Measurements from ENCODE around the gene PLXNB3. TPM values are rescaled to one million over a fixed set of nuclear protein-coding genes. Genes with fewer than 3 reads are reported as not detected.
"Not testable (repeated sequence)": the region's sequence is repeated elsewhere in the genome, so short reads cannot be mapped to it uniquely, and the experiment has no call there.

PLXNB3 gene
- total RNA-seq, 4 donors from 2014 or later, result 2.7 to 25.6 (median 7.6) TPM

- peaks cover 0 to 13% (median 0%) of the 10 kb centered on the region in 4 donors for H3K4me1 ChIP-seq
- no peak for TF ChIP-seq POLR2A (IDR thresholded peaks at IDR 0.05)
- TF ChIP-seq CTCF (IDR thresholded peaks at IDR 0.05), result no peak
- no peak overlapping the region for H3K27ac ChIP-seq
- no peaks in the 10 kb centered on the region for H3K9me3 ChIP-seq
- H3K4me3 ChIP-seq, result no peak overlapping the region
- no peak for DNase-seq
- no peaks in the 10 kb centered on the region for H3K27me3 ChIP-seq
- no peaks in the 10 kb centered on the region for H3K36me3 ChIP-seq
Measured at GRCh38 chrX:153746359-153746758, 17.7 kb upstream of the PLXNB3 start.

- H3K36me3 ChIP-seq, DNase-seq, H3K27ac ChIP-seq, H3K4me3 ChIP-seq, H3K27me3 ChIP-seq, H3K9me3 ChIP-seq: not testable (repeated sequence)
- H3K4me1 ChIP-seq, result peaks cover 0 to 13% (median 0%) of the 10 kb centered on the region in 4 donors
Measured at GRCh38 chrX:153746991-153747390, 17.1 kb upstream of the PLXNB3 start.

- not testable (repeated sequence) for H3K4me1 ChIP-seq, H3K4me3 ChIP-seq, H3K36me3 ChIP-seq, H3K27ac ChIP-seq, H3K9me3 ChIP-seq, DNase-seq, H3K27me3 ChIP-seq
Measured at GRCh38 chrX:153749017-153749416, 15.0 kb upstream of the PLXNB3 start.

- no peaks in the 10 kb centered on the region for H3K27me3 ChIP-seq
- no peak overlapping the region for H3K4me3 ChIP-seq
- no peaks in the 10 kb centered on the region for H3K36me3 ChIP-seq
- H3K9me3 ChIP-seq, result no peaks in the 10 kb centered on the region
- no peak for TF ChIP-seq POLR2A (IDR thresholded peaks at IDR 0.05)
- no peak for TF ChIP-seq CTCF (IDR thresholded peaks at IDR 0.05)
- no peak overlapping the region for H3K27ac ChIP-seq
- no peak for DNase-seq
- H3K4me1 ChIP-seq, result no peaks in the 10 kb centered on the region
Measured at GRCh38 chrX:153750127-153750774, 13.8 kb upstream of the PLXNB3 start.

- Histone ChIP-seq H3K4me3 (no peak overlapping the region), H3K27ac (no peak overlapping the region), H3K9me3 (no peaks in the 10 kb centered on the region), H3K27me3 (no peaks in the 10 kb centered on the region), H3K36me3 (no peaks in the 10 kb centered on the region), H3K4me1 (no peaks in the 10 kb centered on the region)
- no peak for TF ChIP-seq POLR2A (IDR thresholded peaks at IDR 0.05)
- TF ChIP-seq CTCF (IDR thresholded peaks at IDR 0.05), result no peak
- DNase-seq, result no peak
Measured at GRCh38 chrX:153755136-153755535, 8.9 kb upstream of the PLXNB3 start.

- Histone ChIP-seq H3K9me3 (no peaks in the 10 kb centered on the region), H3K4me3 (no peak overlapping the region), H3K36me3 (no peaks in the 10 kb centered on the region), H3K4me1 (no peaks in the 10 kb centered on the region), H3K27me3 (no peaks in the 10 kb centered on the region), H3K27ac (no peak overlapping the region)
- no peak for TF ChIP-seq POLR2A (IDR thresholded peaks at IDR 0.05)
- no peak for TF ChIP-seq CTCF (IDR thresholded peaks at IDR 0.05)
- peak in 1 of 3 donors; percentile 13 for DNase-seq
Measured at GRCh38 chrX:153761863-153762262, 2.2 kb upstream of the PLXNB3 start.

- Histone ChIP-seq H3K36me3 (no peaks in the 10 kb centered on the region), H3K4me1 (no peaks in the 10 kb centered on the region), H3K9me3 (no peaks in the 10 kb centered on the region), H3K27me3 (no peaks in the 10 kb centered on the region), H3K27ac (no peak overlapping the region), H3K4me3 (no peak overlapping the region)
- TF ChIP-seq POLR2A (IDR thresholded peaks at IDR 0.05) (no peak), CTCF (IDR thresholded peaks at IDR 0.05) (no peak)
- DNase-seq, result no peak
Measured at GRCh38 chrX:153762626-153763173, 1.3 kb upstream of the PLXNB3 start.
